DMS53 treated with DMSO at 0.1 percent for 48 hours (cell line): ENCODE results near the gene NR0B2.
"Not testable (repeated sequence)": the region's sequence is repeated elsewhere in the genome, so short reads cannot be mapped to it uniquely, and the experiment has no call there.

Experiments
- DNase-seq: peaks from one replicate; lab custom pipeline; 2025; ENCODE audit not compliant: unreplicated experiment; lab: John Stamatoyannopoulos, UW

NR0B2 gene

GRCh38 chr1:26894263-26894662, 19.5 kb downstream of the NR0B2 start:
- no peak for DNase-seq

DNA sequence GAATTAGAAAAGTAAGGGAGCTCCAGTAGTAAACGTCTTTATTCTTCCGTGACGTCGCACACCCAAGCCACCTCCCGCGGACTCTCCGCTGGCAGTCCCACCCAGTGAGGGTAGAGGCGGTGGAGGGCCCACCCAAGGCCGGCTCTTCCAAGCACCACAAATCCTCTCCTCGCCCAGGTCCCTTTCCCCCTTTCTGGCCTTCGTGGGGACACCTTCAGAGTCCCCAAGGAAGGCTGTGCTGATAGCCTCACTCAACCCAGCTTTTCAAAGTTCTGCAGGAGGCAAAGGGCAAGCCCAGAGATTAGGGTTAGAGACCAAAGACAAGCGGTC, 23.3 kb downstream of the NR0B2 start:
- DNase-seq, result no peak

- peak; percentile 60 for DNase-seq
Measured at GRCh38 chr1:26889551-26890466, 24.0 kb downstream of the NR0B2 start, which contains the start of gene GPN2. GPN2 (minus strand) TSS chr1:26890283; CDS start chr1:26890096, 187 bp downstream.

GRCh38 chr1:26888231-26888630, 25.5 kb downstream of the NR0B2 start:
- DNase-seq, result no peak

DNA sequence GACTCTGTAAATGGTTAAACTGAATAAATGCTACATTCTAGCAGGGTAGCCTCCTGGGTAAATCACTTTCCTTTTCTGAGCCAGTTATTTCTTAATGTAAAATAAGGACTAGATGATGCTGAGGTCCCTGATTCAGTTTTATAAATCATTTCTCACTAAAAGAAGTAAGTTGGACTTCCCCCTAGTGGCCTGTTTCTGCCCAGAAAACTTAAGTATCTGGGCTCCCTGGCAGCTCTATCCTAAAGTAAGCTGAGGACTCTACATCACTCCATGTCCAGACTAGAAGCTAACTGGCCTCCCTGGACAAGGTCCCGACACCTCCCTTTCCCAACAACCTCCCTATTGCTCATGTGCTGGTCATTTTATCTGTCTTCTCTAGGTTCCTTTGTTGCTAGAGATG, 26.6 kb downstream of the NR0B2 start:
- DNase-seq, result no peak

DNA sequence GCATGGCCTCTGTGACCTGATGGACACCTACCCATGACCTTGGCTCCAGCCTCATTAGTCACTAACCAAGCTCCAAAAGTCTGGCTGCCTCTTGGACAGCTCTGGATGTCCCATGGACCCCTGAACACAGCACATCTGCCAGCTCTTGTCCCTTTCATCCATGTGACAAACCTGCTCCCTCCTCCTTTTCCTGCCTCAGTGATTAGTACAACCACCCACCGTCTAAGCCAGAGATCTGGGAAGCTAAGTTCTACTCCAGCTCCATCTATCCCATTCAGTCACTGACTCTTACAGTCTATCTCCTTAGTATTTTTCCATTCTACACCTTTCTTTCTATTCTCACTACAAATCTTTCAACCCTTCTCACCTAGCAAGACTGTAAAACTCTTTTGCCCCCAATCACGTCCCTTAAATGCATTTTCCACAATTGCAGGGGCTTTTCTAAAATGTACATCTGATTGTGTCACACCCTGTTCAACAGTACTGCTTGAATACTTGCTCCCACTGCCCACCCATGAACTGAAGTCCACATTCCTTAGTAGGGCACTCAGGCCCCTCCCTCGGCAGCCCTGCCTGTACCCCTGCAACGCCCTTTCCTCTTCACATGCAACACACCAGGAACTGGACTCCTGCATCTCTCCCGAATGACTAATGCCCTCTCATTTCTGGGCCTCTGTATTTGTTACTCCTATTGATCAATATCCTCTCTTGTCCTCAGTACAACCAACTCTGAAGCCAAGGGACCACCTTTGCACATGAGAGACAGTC, 30.9 kb downstream of the NR0B2 start:
- no peak for DNase-seq

DNA sequence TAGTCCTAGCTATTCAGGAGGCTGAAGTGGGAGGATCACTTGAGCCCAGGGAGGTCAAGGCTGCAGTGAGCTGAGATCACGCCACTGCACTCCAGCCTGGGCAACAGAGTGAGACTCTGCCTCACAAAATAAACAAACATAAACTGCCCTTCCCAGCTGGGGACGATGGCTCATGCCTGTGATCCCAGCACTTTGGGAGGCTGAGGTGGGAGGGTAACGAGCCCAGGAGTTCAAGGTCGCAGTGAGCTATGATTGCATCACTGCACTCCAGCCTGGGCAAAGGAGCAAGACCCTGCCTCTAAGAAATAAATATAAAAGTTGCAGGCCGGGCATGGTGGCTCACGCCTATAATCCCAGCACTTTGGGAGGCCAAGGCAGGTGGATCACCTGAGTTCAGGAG, 32.2 kb downstream of the NR0B2 start:
- DNase-seq, result not testable (repeated sequence)

DNA sequence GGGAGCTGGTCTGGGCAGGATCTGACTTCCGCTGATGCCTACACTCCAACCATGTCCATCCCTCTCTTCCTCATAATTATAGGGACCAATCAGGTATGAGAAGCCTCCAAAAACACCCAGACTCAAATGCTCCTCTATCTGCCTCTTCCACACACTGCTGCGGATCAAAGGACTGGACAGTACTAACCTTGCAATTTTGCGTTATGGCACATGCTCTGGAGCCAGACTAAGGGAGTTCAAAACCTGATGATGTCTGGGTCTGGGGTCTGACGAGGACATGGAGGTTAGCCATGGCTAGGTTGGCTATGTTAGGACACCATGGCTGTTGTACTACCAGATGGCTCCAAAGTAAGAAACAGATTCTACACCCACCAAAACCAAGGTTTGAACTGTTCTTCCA, 34.0 kb downstream of the NR0B2 start:
- no peak for DNase-seq

GRCh38 chr1:26877326-26877725, 36.4 kb downstream of the NR0B2 start:
- DNase-seq, result no peak

GRCh38 chr1:26874896-26875295, 38.9 kb downstream of the NR0B2 start:
- DNase-seq, result no peak

- not testable (repeated sequence) for DNase-seq
Measured at GRCh38 chr1:26873097-26873496, 40.7 kb downstream of the NR0B2 start.

DNA sequence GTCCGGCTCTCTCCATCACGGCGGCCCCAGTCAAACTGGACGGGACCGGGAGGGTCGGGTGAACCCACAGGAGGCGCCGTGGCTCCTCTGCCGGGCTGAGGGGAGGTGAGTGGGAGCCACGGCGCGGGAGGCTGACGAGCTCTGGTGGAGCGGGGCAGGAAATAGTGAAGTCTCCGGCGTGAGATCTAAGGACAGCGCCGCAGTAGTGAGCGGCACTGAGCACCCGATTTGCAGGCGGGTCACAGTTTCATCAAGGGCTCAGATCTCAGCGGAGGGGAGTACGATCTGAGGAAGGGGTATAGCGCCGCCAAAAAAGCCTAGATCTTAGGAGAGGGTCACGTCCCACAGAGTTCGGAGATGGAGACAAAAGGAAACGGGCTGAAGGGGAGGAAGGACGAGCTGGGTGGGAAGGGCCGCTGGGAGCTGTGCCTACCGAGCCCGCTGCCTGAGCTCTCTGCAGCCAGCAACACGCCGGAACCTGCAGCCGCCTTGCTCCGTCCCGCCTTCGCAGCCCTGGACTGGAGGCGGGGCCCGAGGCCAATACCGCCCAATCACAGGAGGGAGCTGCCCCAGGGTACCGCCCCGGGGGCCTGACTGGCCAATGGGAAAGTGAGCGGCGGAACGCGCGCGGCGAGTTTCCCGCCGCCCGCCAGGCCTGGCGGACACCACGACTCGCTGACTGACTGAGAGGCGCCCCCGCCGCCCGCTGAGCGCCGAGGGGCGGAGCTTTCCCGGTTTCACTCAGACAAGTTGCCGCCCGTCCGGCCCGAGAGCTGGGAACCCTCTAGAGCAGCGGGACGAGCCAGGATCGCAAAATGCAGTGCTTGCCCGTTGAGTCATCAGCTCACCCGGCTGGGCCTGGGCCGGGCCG, 48.9 kb downstream of the NR0B2 start:
- DNase-seq, result peak; percentile 97

- no peak for DNase-seq
Measured at GRCh38 chr1:26863685-26864077, 50.1 kb downstream of the NR0B2 start.

DNA sequence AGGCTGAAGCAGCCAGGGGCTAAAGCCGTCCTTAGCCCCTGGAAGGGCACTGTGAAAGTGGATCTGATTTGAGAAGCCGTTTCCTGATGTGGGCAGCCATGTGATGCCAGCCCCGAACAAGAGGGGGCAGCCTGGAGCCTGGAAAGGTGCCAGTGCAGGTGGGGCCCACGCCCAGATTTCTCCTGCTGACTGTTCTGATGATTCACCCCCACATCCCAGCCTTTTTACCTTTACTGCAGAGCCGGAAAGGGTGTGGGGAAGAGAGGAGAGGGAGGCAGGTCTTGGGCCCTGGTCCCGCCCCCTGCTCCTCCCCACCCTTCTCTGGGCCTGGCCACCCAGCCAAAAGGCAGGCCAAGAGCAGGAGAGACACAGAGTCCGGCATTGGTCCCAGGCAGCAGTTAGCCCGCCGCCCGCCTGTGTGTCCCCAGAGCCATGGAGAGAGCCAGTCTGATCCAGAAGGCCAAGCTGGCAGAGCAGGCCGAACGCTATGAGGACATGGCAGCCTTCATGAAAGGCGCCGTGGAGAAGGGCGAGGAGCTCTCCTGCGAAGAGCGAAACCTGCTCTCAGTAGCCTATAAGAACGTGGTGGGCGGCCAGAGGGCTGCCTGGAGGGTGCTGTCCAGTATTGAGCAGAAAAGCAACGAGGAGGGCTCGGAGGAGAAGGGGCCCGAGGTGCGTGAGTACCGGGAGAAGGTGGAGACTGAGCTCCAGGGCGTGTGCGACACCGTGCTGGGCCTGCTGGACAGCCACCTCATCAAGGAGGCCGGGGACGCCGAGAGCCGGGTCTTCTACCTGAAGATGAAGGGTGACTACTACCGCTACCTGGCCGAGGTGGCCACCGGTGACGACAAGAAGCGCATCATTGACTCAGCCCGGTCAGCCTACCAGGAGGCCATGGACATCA, 50.7 kb downstream of the NR0B2 start, which contains the start of gene SFN:
TSS of gene SFN (plus strand) at position 369 of the 904 bp plus-strand sequence. CDS start at position 433, 64 bp downstream.
- DNase-seq, result peak; percentile 92

GRCh38 chr1:26861889-26862378, 51.8 kb downstream of the NR0B2 start:
- no peak for DNase-seq
